ENCODE data around the gene DHX30.

Gene DHX30

DNA sequence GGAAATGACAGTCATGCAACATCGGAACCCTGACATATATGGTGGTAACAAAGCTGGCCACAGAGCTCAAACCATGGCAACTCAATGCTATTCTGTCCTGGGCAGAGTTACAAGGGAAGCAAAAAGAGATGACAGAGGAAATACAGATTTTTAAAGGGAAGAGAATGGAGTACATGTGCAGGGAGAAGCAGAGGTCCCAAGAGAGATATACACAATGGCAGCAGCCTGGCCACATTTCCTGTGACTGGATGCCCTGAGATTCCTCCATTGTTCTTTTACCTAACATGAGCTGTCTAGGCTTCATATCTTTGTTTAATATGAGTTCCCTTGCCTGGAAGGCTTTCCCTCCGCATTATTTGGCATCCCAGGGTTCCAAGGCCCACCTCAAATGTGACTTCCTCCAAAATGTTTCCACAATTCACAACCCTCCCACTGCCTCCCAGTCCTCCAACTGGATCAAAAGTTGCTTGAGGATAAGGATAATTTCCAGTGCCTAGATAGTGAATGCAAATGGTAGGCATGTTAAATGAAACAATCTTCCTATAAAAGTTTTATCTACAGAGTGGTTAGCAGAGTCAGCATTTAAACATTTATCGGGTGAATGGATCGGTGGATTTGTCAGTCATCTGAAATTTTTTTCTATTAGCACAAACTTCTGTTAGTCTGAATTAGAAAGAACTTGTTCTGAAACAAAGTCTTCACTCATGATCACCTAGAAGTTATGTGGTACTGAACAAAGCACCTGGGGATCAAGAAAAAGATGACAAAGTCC lies 86.2 kb downstream of the DHX30 start:
- no peak for ATAC-seq

DNA sequence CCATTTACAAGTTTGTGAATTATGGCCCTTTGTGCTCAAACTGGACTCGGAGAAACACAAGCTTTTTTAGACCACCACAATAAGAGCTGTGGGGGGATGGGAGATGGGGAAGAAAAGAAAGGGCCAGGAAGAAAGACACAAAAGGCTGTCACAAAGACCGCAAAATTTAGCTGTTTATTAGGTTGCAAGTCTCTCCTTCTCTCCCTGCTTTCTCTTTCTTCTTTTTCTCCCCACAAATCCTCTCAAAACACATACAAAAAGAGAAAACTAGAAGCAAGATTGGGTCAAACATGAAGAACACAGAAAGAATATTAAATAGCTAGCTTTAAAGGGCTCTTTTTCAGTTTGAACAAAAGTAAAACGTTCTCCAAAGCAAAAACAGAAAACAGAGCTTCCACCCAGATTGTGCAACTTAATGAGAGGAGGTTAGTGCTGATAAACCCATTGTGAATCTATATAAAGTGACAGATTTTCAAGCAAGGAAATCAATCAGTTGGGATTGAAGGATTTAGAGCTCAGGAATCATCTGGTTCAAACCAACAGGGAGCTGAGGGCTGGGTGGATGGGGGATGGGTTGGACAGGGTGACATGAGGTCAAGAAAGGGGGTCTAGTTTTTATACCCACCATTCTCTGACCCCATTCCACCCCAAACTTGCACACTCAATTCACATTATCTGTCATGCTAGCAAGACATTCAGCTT lies 87.3 kb downstream of the DHX30 start:
- no peak for ATAC-seq

DNA sequence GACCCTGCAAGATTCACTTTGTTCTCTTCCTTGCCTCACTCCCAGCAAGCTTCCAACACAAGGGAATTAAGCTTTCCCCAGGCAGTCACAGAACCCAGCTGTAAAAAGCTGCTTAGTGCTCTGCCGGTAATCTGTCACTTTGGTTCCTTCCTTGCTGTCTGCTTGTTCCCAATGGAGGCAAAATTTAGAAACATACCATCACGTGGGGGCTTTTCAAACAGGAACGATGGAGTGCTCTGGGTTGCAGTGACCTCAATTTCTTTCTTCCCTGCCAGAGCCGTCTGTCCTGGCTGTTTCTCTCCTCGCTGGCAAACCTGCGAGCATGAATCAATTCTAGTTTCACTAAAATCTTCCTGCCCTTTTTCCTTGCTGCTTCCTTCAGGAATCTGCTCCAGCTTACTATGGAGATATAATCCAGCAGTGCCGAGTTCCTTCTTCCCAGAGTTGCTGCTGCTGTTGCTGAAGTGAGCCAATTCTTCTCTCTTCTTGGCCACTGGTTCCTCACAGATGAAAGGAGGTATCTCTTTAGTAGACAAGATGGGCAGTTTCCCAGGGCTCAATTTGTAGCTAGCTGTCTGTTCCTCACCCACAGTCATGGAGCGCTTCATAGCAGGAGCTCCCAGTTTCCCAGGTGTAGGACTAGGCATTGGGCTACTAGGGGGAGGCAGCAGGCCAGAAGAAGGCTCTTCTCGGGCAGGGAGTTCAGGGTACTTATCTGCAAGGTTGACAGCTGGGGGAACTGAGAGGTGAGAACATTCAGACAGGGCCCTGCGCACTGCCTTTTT lies 88.1 kb downstream of the DHX30 start:
- ATAC-seq, result no peak

GRCh38 chr3:47891613-47892005 lies 88.7 kb downstream of the DHX30 start:
- ATAC-seq, result no peak

DNA sequence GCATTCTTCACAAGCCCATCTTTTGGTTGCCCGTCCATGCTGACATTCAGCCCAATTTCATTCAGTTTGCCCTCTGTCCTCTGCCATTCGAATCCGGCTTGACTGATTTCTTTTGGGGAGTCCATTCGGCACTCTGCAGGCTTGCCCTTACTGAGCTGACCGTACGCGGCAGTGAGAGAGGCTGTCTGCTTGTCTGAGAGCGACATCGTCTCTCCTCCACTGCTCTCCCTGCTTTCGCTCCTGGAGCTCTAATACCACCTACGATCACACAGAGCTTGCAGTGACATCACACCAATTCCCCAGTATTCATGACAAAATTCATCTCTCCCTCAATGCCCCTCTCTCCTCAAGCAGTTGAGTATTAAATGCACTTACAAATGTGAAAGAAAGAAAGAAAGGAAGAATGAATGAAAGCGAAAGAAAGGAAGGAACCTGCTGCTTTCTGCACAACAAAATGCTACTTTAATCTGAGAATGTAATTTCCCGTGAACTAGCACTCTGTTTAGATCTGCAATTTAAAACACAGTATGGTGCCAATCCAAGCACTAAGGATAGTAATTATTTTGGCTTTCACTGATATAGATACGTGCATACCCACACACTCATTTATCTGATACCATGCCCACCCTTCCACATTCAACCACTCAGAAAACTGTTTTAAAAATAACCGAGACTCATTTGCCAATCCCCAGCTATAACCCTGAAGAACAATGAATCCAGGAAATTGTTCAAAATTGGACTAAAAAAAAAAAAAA lies 89.5 kb downstream of the DHX30 start:
- ATAC-seq, result no peak

GRCh38 chr3:47895241-47895640 lies 92.3 kb downstream of the DHX30 start:
- ATAC-seq, result no peak

GRCh38 chr3:47896736-47897135 lies 93.8 kb downstream of the DHX30 start:
- ATAC-seq, result no peak

GRCh38 chr3:47897954-47898353 lies 95.0 kb downstream of the DHX30 start:
- ATAC-seq, result peak in 1 of 2 donors; percentile 49

DNA sequence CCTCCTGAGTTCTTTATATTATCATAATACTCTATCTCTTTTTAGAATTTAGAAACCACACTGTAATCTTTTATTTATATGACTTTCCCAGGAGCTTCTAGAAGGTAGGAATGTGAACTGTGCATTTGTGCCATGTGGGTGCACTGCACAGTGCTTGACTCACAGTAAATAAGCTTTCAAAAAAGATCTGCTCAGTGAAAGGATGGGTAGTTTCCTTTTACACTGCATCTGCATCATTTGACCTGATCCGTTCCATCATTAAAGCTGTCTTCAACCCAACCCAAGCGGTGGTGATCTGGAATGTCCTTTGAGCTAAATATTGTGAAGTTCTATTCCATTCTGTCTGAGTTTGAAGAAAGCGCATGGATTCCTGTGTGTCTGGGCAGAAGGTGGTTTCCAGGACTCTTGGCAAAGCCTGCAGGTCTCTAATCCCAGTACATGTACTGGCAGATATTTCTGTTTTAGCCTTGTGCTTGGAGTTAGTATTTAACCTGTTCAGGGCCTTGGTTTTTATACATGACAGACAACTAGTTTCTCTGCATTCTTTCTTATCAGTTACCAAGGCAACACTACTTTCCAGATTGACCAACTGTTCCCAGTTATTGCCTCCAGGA lies 96.7 kb downstream of the DHX30 start:
- ATAC-seq, result no peak
